Upper lobe of left lung (tissue), 6 donors: ENCODE results near the gene GRK5. TPM values are rescaled to one million over a fixed set of nuclear protein-coding genes. Genes with fewer than 3 reads are reported as not detected.
A peak's percentile ranks its signal among the peaks of the same experiment; 100 is the strongest.

ENCODE experiments used
- ATAC-seq, 2 donors: fragments of 200-7000 bp; cut with Tn5 transposase; one replicate each; pipeline ENCODE4 v1.9.1; 2022; ENCODE audit warnings: mild to moderate bottlenecking in 2 of 2, moderate library complexity in 2 of 2; ENCODE audit not compliant: low FRiP score in 2 of 2
- DNase-seq, 2 donors: peaks; one replicate each; pipeline ENCODE4 v3.0.0-alpha.2; 2019 to 2020
- H3K27ac ChIP-seq, 4 donors: fragments of 200-600 bp; sonication (generic); one replicate each; pipeline ENCODE4 v1.5.1; 2016 to 2019
- H3K27me3 ChIP-seq, 4 donors: fragments of 200-600 bp; sonication (generic); one replicate each; pipeline ENCODE4 v1.5.1; 2017 to 2019
- H3K36me3 ChIP-seq, 4 donors: fragments of 200-600 bp; sonication (generic); one replicate each; pipeline ENCODE4 v1.5.1; 2016 to 2019
- H3K4me1 ChIP-seq, 4 donors: fragments of 200-600 bp; sonication (generic); one replicate each; pipeline ENCODE4 v1.5.1; 2018 to 2019
- H3K4me3 ChIP-seq, 4 donors: fragments of 200-600 bp; sonication (generic); one replicate each; pipeline ENCODE4 v1.5.1; 2017 to 2019; ENCODE audit warnings: mild to moderate bottlenecking in 2 of 4, moderate library complexity in 1 of 4
- H3K9me3 ChIP-seq, 4 donors: fragments of 200-600 bp; sonication (generic); one replicate each; pipeline ENCODE4 v1.5.1; 2018 to 2019
- EP300 ChIP-seq, 4 donors: sonication (generic); formaldehyde crosslinking; IDR thresholded peaks; one replicate each; pipeline ENCODE4 v1.5.1; 2017; ENCODE audit warnings: antibody characterized with exemption in 4 of 4, control low read depth in 2 of 4
- POLR2A ChIP-seq, 4 donors: fragments of 450-650 bp; IDR thresholded peaks; one replicate each; pipeline ENCODE4 v1.5.1; 2016 to 2017; ENCODE audit warnings: antibody characterized with exemption in 4 of 4, mild to moderate bottlenecking in 2 of 4
- POLR2AphosphoS5 ChIP-seq, 2 donors: sonication (generic); formaldehyde crosslinking; IDR thresholded peaks; one replicate each; pipeline ENCODE4 v1.5.1; 2017; ENCODE audit warnings: antibody characterized with exemption in 2 of 2
- WGBS, 2 donors: methylation state at CpG; one replicate each; pipeline ENCODE4 v1.1.5; 2017 to 2018; 5-methylcytosine and 5-hydroxymethylcytosine counted together
- total RNA-seq, 6 donors: library from RNA; depleted of rRNA in 4 of 6; stranded (reverse); fragments of >200 nt in 4 of 6; gene quantifications; one replicate each; pipeline versions ENCODE4 v1.1.0 to v1.2.1, GENCODE V29; 2016 to 2021
- TF ChIP-seq, protein P1 (sequence below), 6 experiments: fragments of 450-650 bp in 4 of 6; fragments of 200-600 bp in 2 of 6; sonication (generic) in 2 of 6; IDR thresholded peaks; one replicate each; pipeline ENCODE4 v1.5.1; 2016 to 2019; ENCODE audit warnings: antibody characterized with exemption in 6 of 6
- donor health status: DM: no; HTN: no; CAD: no; lungs with moderate emphysema.
- donor health status: DM: no; HTN: yes; CAD: no; lungs with severe emphysema.

The GRK5 gene
- total RNA-seq, 6 donors from 2014 or later, result 38.6 to 80.9 (median 61.1) TPM

GRCh38 chr10:119221666-119222065 is 14.3 kb downstream of the GRK5 start:
- Histone ChIP-seq H3K27ac (peak overlapping the region; percentile 67 to 76 (median 74)), H3K4me1 (peaks cover 47 to 88% (median 72%) of the 10 kb centered on the region in 4 donors)

DNA sequence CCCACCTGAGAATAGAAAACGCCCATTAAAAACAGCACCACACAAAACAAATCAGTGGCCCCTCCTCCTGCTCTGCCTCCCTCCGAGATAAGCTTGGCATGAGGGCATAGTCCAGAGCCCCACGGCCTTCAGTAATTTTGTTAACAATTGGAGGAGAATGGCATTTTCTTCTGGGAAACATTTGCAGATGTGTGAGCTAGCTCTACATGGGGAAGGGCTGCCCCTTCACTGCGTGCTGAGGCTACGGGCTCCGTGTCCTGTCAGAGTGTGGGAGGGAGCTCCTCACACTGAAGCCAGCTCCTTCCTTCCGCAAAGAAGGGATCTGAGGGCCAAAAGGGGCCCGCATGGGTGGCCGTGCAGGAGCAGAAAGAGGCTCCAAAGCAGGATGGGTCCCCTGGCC is 15.2 kb downstream of the GRK5 start:
- peaks cover 44 to 89% (median 67%) of the 10 kb centered on the region in 4 donors for H3K4me1 ChIP-seq
- no peak overlapping the region for H3K4me3 ChIP-seq
- TF ChIP-seq POLR2AphosphoS5 (IDR thresholded peaks at IDR 0.05), result no peak
- TF ChIP-seq, protein P1, sequence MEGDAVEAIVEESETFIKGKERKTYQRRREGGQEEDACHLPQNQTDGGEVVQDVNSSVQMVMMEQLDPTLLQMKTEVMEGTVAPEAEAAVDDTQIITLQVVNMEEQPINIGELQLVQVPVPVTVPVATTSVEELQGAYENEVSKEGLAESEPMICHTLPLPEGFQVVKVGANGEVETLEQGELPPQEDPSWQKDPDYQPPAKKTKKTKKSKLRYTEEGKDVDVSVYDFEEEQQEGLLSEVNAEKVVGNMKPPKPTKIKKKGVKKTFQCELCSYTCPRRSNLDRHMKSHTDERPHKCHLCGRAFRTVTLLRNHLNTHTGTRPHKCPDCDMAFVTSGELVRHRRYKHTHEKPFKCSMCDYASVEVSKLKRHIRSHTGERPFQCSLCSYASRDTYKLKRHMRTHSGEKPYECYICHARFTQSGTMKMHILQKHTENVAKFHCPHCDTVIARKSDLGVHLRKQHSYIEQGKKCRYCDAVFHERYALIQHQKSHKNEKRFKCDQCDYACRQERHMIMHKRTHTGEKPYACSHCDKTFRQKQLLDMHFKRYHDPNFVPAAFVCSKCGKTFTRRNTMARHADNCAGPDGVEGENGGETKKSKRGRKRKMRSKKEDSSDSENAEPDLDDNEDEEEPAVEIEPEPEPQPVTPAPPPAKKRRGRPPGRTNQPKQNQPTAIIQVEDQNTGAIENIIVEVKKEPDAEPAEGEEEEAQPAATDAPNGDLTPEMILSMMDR (IDR thresholded peaks at IDR 0.05), result no peak
- TF ChIP-seq POLR2A (IDR thresholded peaks at IDR 0.05), result no peak
- no peak for TF ChIP-seq EP300 (IDR thresholded peaks at IDR 0.05)
- peak overlapping the region; percentile 67 to 76 (median 74) for H3K27ac ChIP-seq
- no peaks in the 10 kb centered on the region for H3K27me3 ChIP-seq
- no peaks in the 10 kb centered on the region for H3K36me3 ChIP-seq
- ATAC-seq (peak; percentile 22 to 47), DNase-seq (no peak)
- no peaks in the 10 kb centered on the region for H3K9me3 ChIP-seq
- WGBS, 2 donors, result 28 to 30% methylated on average over 9 of the region's 9 CpGs

More at GRCh38 chr10:119221666-119222065, 14.3 kb downstream of the GRK5 start:
- DNase-seq (no peak), ATAC-seq (no peak)
- Histone ChIP-seq H3K9me3 (no peaks in the 10 kb centered on the region), H3K4me3 (no peak overlapping the region), H3K27me3 (no peaks in the 10 kb centered on the region), H3K36me3 (no peaks in the 10 kb centered on the region)
- 89 to 100% methylated on average over 1 of the region's 1 CpG for WGBS, 2 donors
- TF ChIP-seq POLR2A (IDR thresholded peaks at IDR 0.05) (no peak), EP300 (IDR thresholded peaks at IDR 0.05) (no peak)
- TF ChIP-seq, protein P1 (IDR thresholded peaks at IDR 0.05), result no peak

GRCh38 chr10:119222966-119223386 is 15.6 kb downstream of the GRK5 start:
- DNase-seq, result no peak
- no peak overlapping the region for H3K4me3 ChIP-seq
- peak overlapping the region; percentile 67 to 76 (median 74) for H3K27ac ChIP-seq
- no peaks in the 10 kb centered on the region for H3K9me3 ChIP-seq
- H3K4me1 ChIP-seq, result peaks cover 40 to 87% (median 63%) of the 10 kb centered on the region in 4 donors
- WGBS, 2 donors, result 63 to 72% methylated on average over 8 to 9 of the region's 9 CpGs
- H3K36me3 ChIP-seq, result no peaks in the 10 kb centered on the region
- TF ChIP-seq, protein P1 (IDR thresholded peaks at IDR 0.05), result no peak
- no peak for TF ChIP-seq POLR2A (IDR thresholded peaks at IDR 0.05)
- no peak for TF ChIP-seq EP300 (IDR thresholded peaks at IDR 0.05)
- no peak for TF ChIP-seq POLR2AphosphoS5 (IDR thresholded peaks at IDR 0.05)
- no peaks in the 10 kb centered on the region for H3K27me3 ChIP-seq
- ATAC-seq, result no peak

DNA sequence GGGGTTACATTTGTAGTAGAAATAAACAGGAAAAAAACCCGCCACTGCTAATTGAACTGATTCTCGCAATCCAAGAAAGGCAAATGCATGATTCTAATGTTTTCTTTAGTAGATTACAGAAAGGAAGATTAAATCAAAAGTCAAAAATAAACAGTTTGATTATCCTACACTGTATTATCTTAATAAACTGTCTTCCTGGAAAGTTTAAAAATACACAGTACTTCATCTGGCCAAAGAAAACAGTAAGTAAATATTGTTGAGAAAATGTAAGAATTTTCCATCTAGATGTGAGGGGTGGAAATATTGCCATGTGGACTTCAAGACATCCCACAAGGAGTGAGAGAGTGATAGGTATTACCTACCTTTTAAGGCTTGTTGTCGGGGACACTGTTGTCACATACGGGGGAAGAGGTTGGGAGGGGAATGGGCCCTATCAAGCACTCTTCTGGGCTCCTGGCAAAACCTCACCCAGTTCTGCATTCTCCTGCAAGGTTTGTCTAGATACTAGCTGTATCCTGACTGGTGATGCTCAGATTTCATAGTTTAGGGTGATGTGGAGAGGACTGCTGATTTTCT is 17.8 kb downstream of the GRK5 start:
- no peaks in the 10 kb centered on the region for H3K27me3 ChIP-seq
- DNase-seq (no peak), ATAC-seq (no peak)
- WGBS, 2 donors, result 47 to 68% methylated on average over 4 of the region's 4 CpGs
- no peak overlapping the region for H3K4me3 ChIP-seq
- H3K27ac ChIP-seq, result peak overlapping the region in 2 of 4 donors; percentile 27 to 45
- TF ChIP-seq, protein P1 (IDR thresholded peaks at IDR 0.05), result no peak
- TF ChIP-seq POLR2AphosphoS5 (IDR thresholded peaks at IDR 0.05) (no peak), EP300 (IDR thresholded peaks at IDR 0.05) (no peak), POLR2A (IDR thresholded peaks at IDR 0.05) (no peak)
- no peaks in the 10 kb centered on the region for H3K36me3 ChIP-seq
- H3K9me3 ChIP-seq, result no peaks in the 10 kb centered on the region
- peaks cover 34 to 67% (median 51%) of the 10 kb centered on the region in 4 donors for H3K4me1 ChIP-seq

DNA sequence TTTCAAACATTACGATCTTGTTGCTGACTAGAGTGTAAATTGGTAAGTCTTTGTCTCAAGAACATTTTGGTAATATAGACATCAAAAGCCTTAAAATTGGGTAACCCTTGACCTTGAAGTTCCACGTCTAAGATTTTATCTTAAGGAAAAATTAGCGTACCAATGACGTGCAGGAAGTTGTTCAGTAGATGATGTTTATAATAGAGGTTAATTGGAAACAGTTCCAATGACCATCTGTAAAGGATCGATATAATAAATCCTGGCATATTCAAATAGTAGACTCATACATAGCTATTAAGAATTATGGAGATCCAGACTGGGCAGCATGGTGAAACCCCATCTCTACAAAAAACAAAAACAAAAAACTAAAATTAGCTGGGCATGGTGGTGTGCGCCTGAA is 20.5 kb downstream of the GRK5 start:
- no peak for DNase-seq
- H3K27me3 ChIP-seq, result no peaks in the 10 kb centered on the region
- WGBS, 2 donors, result 76 to 77% methylated on average over 6 of the region's 6 CpGs
- H3K4me1 ChIP-seq, result peaks cover 19 to 54% (median 29%) of the 10 kb centered on the region in 4 donors
- peak overlapping the region in 1 of 4 donors; percentile 23 for H3K27ac ChIP-seq
- ATAC-seq, result no peak
- no peaks in the 10 kb centered on the region for H3K9me3 ChIP-seq
- no peak overlapping the region for H3K4me3 ChIP-seq
- no peaks in the 10 kb centered on the region for H3K36me3 ChIP-seq
- TF ChIP-seq EP300 (IDR thresholded peaks at IDR 0.05), result no peak
- TF ChIP-seq POLR2A (IDR thresholded peaks at IDR 0.05), result no peak
- no peak for TF ChIP-seq POLR2AphosphoS5 (IDR thresholded peaks at IDR 0.05)
- TF ChIP-seq, protein P1 (IDR thresholded peaks at IDR 0.05), result no peak
